K562 (cell line): ENCODE measurements around the gene ELMO3.

Experiments
- MAX ChIP-seq: sonication (generic); formaldehyde crosslinking; IDR thresholded peaks from 2 replicates; pipeline ENCODE4 v1.9.0; 2022; ENCODE audit warnings: mild to moderate bottlenecking, missing genetic modification reagents
- RNF2 ChIP-seq: sonication (generic); IDR thresholded peaks from 2 replicates; pipeline ENCODE4 v1.6.1; 2016
- SMC3 ChIP-seq: conservative IDR thresholded peaks from 2 replicates; pipeline ENCODE4 v1.6.1; 2011; ENCODE audit warnings: low read depth, low read length, improper control_type of control experiment; ENCODE audit not compliant: insufficient read depth
- TF ChIP-seq, protein P1 (sequence below), 2 experiments: IDR thresholded peaks in 1 of 2; conservative IDR thresholded peaks in 1 of 2; 2 replicates each; pipeline ENCODE4 v1.6.1; 2016; ENCODE audit warnings: low read depth in 2 of 2, mild to moderate bottlenecking in 1 of 2, missing compliant biosample characterization in 1 of 2, missing genetic modification characterization in 1 of 2, moderate library complexity in 1 of 2
- TF ChIP-seq, protein P2 (sequence below), 2 experiments: fragments of 250-450 bp in 1 of 2; fragments of 450-650 bp in 1 of 2; sonication (Bioruptor Pico) in 1 of 2; IDR thresholded peaks; 2 replicates each; pipeline versions ENCODE4 v1.6.1 to v1.8.0; 2016 to 2021; ENCODE audit warnings: mild to moderate bottlenecking in 2 of 2, moderate library complexity in 2 of 2, missing compliant biosample characterization in 1 of 2, missing genetic modification characterization in 1 of 2

DNA sequence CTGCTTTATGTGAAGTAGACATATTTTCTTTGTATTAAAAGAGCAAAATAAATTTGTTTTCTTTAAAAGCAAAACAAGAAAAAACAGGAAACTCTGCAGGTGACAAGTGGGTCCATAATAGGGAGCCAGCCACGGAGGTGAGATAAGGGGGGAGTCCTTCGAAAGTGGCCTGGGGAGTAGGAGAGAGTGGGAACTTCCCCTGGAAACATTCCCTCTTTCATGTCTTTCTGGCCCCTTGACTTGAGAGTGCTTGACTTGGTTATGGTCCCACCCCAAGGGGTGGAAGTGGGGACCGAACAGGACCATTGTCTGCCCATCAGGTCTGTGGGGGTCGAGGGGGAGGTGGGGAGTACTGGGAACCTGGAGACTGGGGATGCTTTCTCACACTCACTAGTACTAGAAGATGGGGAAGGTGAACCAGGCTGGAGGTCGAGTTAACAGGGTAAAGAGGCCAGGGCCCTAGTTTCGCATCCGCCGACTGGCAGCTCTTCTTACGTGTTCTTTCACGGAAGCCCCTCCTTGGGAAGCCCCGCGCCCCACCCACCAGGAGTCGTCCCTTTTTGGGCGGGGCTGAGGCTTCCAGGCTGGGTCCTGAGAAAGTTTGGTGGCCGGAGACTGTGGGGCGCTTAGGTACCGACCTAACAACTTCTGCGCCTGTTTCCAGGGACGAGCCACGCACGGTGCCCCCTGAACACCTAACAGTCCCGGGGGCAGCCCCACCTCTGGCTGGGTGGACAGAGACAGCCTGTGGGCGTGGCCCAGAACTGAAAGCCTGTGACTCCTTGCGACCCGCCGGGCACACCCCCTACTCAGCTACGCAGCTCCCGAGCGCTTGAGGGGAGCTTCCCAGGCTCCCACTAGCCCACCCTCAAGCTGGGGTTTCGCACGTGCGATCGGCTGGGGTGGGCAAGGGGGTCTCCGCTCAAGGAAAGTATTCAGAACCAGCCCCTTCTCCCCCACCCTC is 40.0 kb upstream of the ELMO3 start:
- no peak; the same call in 1 of the 2 replicates for TF ChIP-seq MAX (CRISPR knock-in tag)
- TF ChIP-seq, protein P1, sequence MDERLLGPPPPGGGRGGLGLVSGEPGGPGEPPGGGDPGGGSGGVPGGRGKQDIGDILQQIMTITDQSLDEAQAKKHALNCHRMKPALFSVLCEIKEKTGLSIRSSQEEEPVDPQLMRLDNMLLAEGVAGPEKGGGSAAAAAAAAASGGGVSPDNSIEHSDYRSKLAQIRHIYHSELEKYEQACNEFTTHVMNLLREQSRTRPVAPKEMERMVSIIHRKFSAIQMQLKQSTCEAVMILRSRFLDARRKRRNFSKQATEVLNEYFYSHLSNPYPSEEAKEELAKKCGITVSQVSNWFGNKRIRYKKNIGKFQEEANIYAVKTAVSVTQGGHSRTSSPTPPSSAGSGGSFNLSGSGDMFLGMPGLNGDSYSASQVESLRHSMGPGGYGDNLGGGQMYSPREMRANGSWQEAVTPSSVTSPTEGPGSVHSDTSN (CRISPR knock-in tag; IDR thresholded peaks at IDR 0.05; ENCODE audit: low read depth) = no peak
- TF ChIP-seq, protein P1 (tag; conservative IDR thresholded peaks at IDR 0.05; ENCODE audit: low read depth) = no peak
- no peak for TF ChIP-seq SMC3
- TF ChIP-seq RNF2 = no peak
- TF ChIP-seq, protein P2, sequence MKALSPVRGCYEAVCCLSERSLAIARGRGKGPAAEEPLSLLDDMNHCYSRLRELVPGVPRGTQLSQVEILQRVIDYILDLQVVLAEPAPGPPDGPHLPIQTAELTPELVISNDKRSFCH (CRISPR knock-in tag; IDR thresholded peaks at IDR 0.05) = no peak
- TF ChIP-seq, protein P2 (tag; IDR thresholded peaks at IDR 0.05) = no peak
